PC-3 (cell line): ENCODE measurements around the gene SPINDOC. TPM values are rescaled to one million over a fixed set of nuclear protein-coding genes. Genes with fewer than 3 reads are reported as not detected.

Source experiments
- ATAC-seq: fragments of 200-7000 bp; cut with Tn5 transposase; 2 replicates; pipeline ENCODE4 v1.9.1; 2020; ENCODE audit warnings: mild to moderate bottlenecking, moderate library complexity
- BruUV-seq: library from RNA; stranded (reverse); fragments of 400-500 nt; replicated peaks from 2 replicates; lab custom pipeline; 2021; lab: Mats Ljungman, UMichigan
- CTCF ChIA-PET: fragments of 300-600 bp; sonication (Branson Sonifier 250); formaldehyde crosslinking; loops from one replicate; lab custom pipeline; 2022; ENCODE audit warnings: antibody characterized with exemption; lab: Charles Lee
- POLR2A ChIA-PET: fragments of 300-600 bp; sonication (Branson Sonifier 250); formaldehyde crosslinking; loops from one replicate; lab custom pipeline; 2022; ENCODE audit warnings: antibody characterized with exemption; ENCODE audit not compliant: unreplicated experiment; lab: Charles Lee
- DNase-seq: peaks from one replicate; pipeline ENCODE4 v3.0.0-alpha.2; 2015
- H2AFZ ChIP-seq: fragments of 300-600 bp; sonication (generic); 2 replicates; pipeline ENCODE4 v1.6.0; 2016; ENCODE audit warnings: antibody characterized with exemption, low read length
- H3F3A ChIP-seq: fragments of 300-600 bp; sonication (generic); one replicate; pipeline ENCODE4 v1.6.0; 2017; ENCODE audit warnings: antibody characterized with exemption, low read length, control low read depth, mild to moderate bottlenecking; ENCODE audit not compliant: unreplicated experiment
- H3K27ac ChIP-seq: fragments of 300-600 bp; sonication (generic); 2 replicates; pipeline ENCODE4 v1.5.1; 2016; ENCODE audit warnings: mild to moderate bottlenecking, low read length
- H3K27me3 ChIP-seq: fragments of 300-600 bp; sonication (generic); 2 replicates; pipeline ENCODE4 v1.6.1; 2016; ENCODE audit warnings: low read length, mixed read lengths
- H3K36me3 ChIP-seq: fragments of 300-600 bp; sonication (generic); 2 replicates; pipeline ENCODE4 v1.6.1; 2016; ENCODE audit warnings: low read depth, mixed run types, low read length, mixed read lengths
- H3K4me1 ChIP-seq: fragments of 300-600 bp; sonication (generic); 2 replicates; pipeline ENCODE4 v1.5.1; 2016; ENCODE audit warnings: low read length; ENCODE audit not compliant: insufficient read depth
- H3K4me2 ChIP-seq: fragments of 300-600 bp; sonication (generic); 2 replicates; pipeline ENCODE4 v1.6.0; 2016; ENCODE audit warnings: low read length
- H3K4me3 ChIP-seq: fragments of 300-600 bp; sonication (generic); 2 replicates; pipeline ENCODE4 v1.5.1; 2016; ENCODE audit warnings: mild to moderate bottlenecking, low read length, mixed read lengths
- H3K79me2 ChIP-seq: fragments of 300-600 bp; sonication (generic); 2 replicates; pipeline ENCODE4 v1.6.1; 2017; ENCODE audit warnings: low read length, mixed read lengths
- H3K9ac ChIP-seq: fragments of 300-600 bp; sonication (generic); 2 replicates; pipeline ENCODE4 v1.6.0; 2016; ENCODE audit warnings: mild to moderate bottlenecking, low read length
- H3K9me2 ChIP-seq: fragments of 300-600 bp; sonication (generic); replicated peaks from 2 replicates; pipeline ENCODE4 v1.6.1; 2016; ENCODE audit warnings: mixed run types, low read length, mixed read lengths
- H3K9me3 ChIP-seq: fragments of 300-600 bp; sonication (generic); 2 replicates; pipeline ENCODE4 v1.6.1; 2016; ENCODE audit warnings: low read length, mixed read lengths
- H4K20me1 ChIP-seq: fragments of 300-600 bp; sonication (generic); 2 replicates; pipeline ENCODE4 v1.6.1; 2016; ENCODE audit warnings: low read length, mixed read lengths
- EZH2 ChIP-seq: fragments of 300-600 bp; sonication (generic); IDR thresholded peaks from one replicate; pipeline ENCODE4 v1.6.1; 2017; ENCODE audit warnings: antibody characterized with exemption, mild to moderate bottlenecking, low read length; ENCODE audit not compliant: unreplicated experiment
- EZH2phosphoT487 ChIP-seq: fragments of 300-600 bp; sonication (generic); IDR thresholded peaks from 2 replicates; pipeline ENCODE4 v1.6.1; 2018; ENCODE audit warnings: mild to moderate bottlenecking, antibody characterized with exemption, low read length, borderline replicate concordance
- intact Hi-C: fragments of 100-400 bp; cut with micrococcal nuclease; formaldehyde crosslinking; loops from 2 replicates; pipeline ENCODE4 v1.9.0; 2023
- total RNA-seq: library from RNA; depleted of rRNA; stranded (reverse); fragments of >200 nt; gene quantifications from 2 replicates; pipeline ENCODE4 v1.2.3, GENCODE V29; 2014
- TF ChIP-seq, protein P1 (sequence below): fragments of 300-600 bp; sonication (generic); conservative IDR thresholded peaks from 2 replicates; pipeline ENCODE4 v1.5.1; 2017; ENCODE audit warnings: antibody characterized with exemption, low read depth, mild to moderate bottlenecking, low read length

SPINDOC gene
- total RNA-seq, 1 experiment from 2014 or later, result 61.5 TPM

DNA sequence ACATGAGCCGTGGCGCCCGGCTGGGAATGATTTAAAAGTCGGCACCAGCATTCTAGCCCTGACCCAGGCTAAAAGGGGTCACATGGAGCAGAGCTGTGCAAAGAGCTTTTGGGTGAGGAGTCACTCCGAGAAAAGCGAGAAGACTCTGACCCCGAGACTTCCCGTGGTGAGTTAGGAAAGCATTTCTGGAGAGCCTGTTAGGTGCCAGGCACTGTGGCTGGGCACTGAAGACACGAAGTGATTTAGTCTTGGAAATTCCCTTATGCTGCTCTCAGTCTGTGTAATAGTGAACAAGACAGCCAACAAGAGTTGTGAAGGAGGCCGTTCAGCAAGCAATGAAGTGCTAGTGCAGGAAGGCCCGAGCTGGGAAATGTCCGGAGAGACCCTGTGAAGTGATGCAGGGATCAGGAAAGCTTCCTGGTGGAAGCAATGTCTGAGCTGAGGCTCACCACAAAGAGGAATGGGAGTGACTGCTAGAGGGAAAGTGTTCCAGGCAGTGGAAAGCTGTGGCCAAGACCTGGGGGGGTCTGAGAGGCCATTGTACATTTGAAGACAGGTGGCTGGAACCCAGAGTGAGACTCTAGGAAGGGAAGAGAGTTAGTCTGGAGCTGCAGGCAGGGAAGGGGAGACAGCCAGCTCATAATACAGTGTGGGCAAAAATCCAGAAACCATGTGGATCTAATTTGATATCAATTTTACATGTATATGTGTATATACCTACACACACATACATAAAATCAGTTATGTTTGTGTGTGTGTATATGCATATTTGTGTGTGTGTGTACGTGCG, 57.3 kb downstream of the SPINDOC start:
- TF ChIP-seq EZH2 (no peak), EZH2phosphoT487 (no peak)
- TF ChIP-seq, protein P1, sequence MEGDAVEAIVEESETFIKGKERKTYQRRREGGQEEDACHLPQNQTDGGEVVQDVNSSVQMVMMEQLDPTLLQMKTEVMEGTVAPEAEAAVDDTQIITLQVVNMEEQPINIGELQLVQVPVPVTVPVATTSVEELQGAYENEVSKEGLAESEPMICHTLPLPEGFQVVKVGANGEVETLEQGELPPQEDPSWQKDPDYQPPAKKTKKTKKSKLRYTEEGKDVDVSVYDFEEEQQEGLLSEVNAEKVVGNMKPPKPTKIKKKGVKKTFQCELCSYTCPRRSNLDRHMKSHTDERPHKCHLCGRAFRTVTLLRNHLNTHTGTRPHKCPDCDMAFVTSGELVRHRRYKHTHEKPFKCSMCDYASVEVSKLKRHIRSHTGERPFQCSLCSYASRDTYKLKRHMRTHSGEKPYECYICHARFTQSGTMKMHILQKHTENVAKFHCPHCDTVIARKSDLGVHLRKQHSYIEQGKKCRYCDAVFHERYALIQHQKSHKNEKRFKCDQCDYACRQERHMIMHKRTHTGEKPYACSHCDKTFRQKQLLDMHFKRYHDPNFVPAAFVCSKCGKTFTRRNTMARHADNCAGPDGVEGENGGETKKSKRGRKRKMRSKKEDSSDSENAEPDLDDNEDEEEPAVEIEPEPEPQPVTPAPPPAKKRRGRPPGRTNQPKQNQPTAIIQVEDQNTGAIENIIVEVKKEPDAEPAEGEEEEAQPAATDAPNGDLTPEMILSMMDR, result no peak
- no TSS peak for BruUV-seq
- peaks cover 3% of the 10 kb centered on the region; the same call in 1 of the 2 replicates for H3K36me3 ChIP-seq
- ChIA-PET POLR2A (interaction anchor here (0.6 kb wide), 1 partner anchor 1360 kb away, joined by 4 read pairs; no protein-coding TSS in a partner anchor), CTCF (interaction anchor here (0.6 kb wide), 2 partner anchors 32 to 53 kb away, joined by 3 to 4 read pairs; partner anchors contain the start of gene MARK2)
- no peaks in the 10 kb centered on the region for H3K9me3 ChIP-seq
- peaks cover 58% of the 10 kb centered on the region for H3K4me1 ChIP-seq
- H3K4me2 ChIP-seq, result no peak overlapping the region; the same call in 1 of the 2 replicates
- intact Hi-C loops, result no loop called here
- H2AFZ ChIP-seq, result no peak overlapping the region
- DNase-seq (no peak), ATAC-seq (no peak)
- H3K4me3 ChIP-seq, result no peak overlapping the region
- no peak overlapping the region; the same call in 1 of the 2 replicates for H3K27ac ChIP-seq
- peaks cover 21% of the 10 kb centered on the region for H4K20me1 ChIP-seq
- H3K9me2 ChIP-seq, result no peaks in the 10 kb centered on the region
- no peaks in the 10 kb centered on the region for H3F3A ChIP-seq
- no peak overlapping the region for H3K9ac ChIP-seq
- H3K27me3 ChIP-seq, result no peaks in the 10 kb centered on the region
- peaks cover 86% of the 10 kb centered on the region for H3K79me2 ChIP-seq

DNA sequence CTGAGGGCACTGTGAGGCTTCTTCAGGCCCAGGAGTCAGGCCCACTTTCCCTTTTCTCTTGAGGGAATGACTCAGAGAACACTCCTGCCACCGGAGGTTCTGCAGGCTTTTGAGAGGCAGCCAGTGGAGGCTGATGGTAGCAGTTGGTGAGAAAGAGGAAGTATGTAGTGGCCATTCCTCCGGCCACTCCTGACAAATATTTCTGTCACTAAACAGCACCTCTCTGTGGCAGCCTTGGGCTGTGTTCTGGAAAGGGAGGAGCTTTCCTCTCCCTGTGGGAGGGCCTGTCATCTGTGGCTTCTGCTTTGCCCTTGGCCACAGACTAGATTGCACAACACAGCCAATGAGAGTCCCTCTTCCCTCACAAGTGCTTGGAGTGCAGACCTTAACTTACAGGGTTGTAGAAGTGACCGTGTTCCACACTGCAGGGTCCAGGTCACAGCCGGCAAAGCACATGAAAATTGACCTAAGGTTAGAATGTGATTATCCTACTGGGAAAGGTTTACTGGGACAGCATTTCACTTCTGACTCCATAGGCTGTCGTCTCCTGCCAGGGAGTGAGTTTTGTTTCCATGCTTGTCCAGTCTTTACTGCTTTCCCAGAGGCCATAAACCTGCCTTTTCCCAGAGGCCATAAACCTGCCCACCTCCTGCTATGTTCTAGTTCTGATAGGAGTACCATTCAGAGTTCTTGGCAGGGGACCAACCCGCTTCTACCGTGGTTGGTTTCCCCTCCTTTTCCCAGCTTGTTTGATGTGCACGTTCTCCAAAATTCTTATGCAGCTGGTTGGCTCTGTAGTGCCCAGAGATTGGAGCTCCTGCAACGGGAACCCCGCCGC, 58.9 kb downstream of the SPINDOC start:
- intact Hi-C loops, result loop anchor here (1.0 kb wide), 1 partner anchor 35 kb away; no protein-coding TSS in a partner anchor
- BruUV-seq, result no TSS peak
- TF ChIP-seq EZH2, result no peak
- TF ChIP-seq EZH2phosphoT487, result no peak
- TF ChIP-seq, protein P1, result peak; percentile 78
- H3K4me2 ChIP-seq, result peak overlapping the region; percentile 75
- CTCF ChIA-PET, result interaction anchor here (0.5 to 1.2 kb wide), 11 partner anchors 16 to 881 kb away, joined by 3 to 20 read pairs (median 6); partner anchors contain the start of genes MARK2 and NAA40
- H3K4me3 ChIP-seq, result peak overlapping the region; percentile 28; the same call in 1 of the 2 replicates
- H3K27me3 ChIP-seq, result no peaks in the 10 kb centered on the region
- H3K9ac ChIP-seq, result peak overlapping the region; percentile 3; the same call in 1 of the 2 replicates
- DNase-seq, result peak; percentile 99
- H4K20me1 ChIP-seq, result peaks cover 24% of the 10 kb centered on the region
- H3K27ac ChIP-seq, result peak overlapping the region; percentile 50
- POLR2A ChIA-PET, result interaction anchor here (0.6 kb wide), 1 partner anchor 70 kb away, joined by 3 read pairs; no protein-coding TSS in a partner anchor
- no peaks in the 10 kb centered on the region for H3F3A ChIP-seq
- no peaks in the 10 kb centered on the region for H3K9me2 ChIP-seq
- no peak overlapping the region for H2AFZ ChIP-seq
- H3K4me1 ChIP-seq, result peaks cover 53% of the 10 kb centered on the region
- peaks cover 3% of the 10 kb centered on the region; the same call in 1 of the 2 replicates for H3K36me3 ChIP-seq
- H3K79me2 ChIP-seq, result peaks cover 86% of the 10 kb centered on the region
- peak; percentile 97 for ATAC-seq
- H3K9me3 ChIP-seq, result no peaks in the 10 kb centered on the region
